MCF 10A (cell line): ENCODE results near the gene PIGL. TPM values are rescaled to one million over a fixed set of nuclear protein-coding genes. Genes with fewer than 3 reads are reported as not detected.

Experiments
- BruUV-seq: library from RNA; stranded (reverse); fragments of 400-500 nt; replicated peaks from 2 replicates; lab custom pipeline; 2021; lab: Mats Ljungman, UMichigan
- CTCF ChIA-PET: fragments of 300-600 bp; sonication (Branson Sonifier 250); formaldehyde crosslinking; extraction: SDS; loops from one replicate; lab custom pipeline; 2021; ENCODE audit warnings: antibody characterized with exemption, inconsistent platforms; lab: Yijun Ruan, JAX
- POLR2A ChIA-PET: fragments of 300-600, 350-650 bp; sonication (Branson Sonifier 250); formaldehyde crosslinking; extraction: SDS; loops from one replicate; lab custom pipeline; 2020; ENCODE audit warnings: antibody characterized with exemption, inconsistent platforms; lab: Yijun Ruan, JAX
- DNase-seq: peaks from one replicate; pipeline ENCODE4 v3.0.0-alpha.2; 2018; ENCODE audit not compliant: unreplicated experiment
- H3K27ac Mint-ChIP-seq: one replicate; pipeline ENCODE4 v1.8.0; 2022; ENCODE audit warnings: mild to moderate bottlenecking, low read depth, mixed read lengths; ENCODE audit not compliant: unreplicated experiment
- H3K27me3 Mint-ChIP-seq: one replicate; pipeline ENCODE4 v1.8.0; 2022; ENCODE audit warnings: mixed read lengths; ENCODE audit not compliant: insufficient read depth, unreplicated experiment
- H3K36me3 Mint-ChIP-seq: one replicate; pipeline ENCODE4 v1.8.0; 2022; ENCODE audit warnings: mild to moderate bottlenecking, moderate library complexity, mixed read lengths; ENCODE audit not compliant: insufficient read depth, unreplicated experiment
- H3K4me1 Mint-ChIP-seq: one replicate; pipeline ENCODE4 v1.8.0; 2022; ENCODE audit warnings: mixed read lengths; ENCODE audit not compliant: insufficient read depth, unreplicated experiment
- H3K4me3 Mint-ChIP-seq: one replicate; pipeline ENCODE4 v1.8.0; 2022; ENCODE audit warnings: mild to moderate bottlenecking, moderate library complexity, mixed read lengths; ENCODE audit not compliant: unreplicated experiment
- H3K9me3 Mint-ChIP-seq: one replicate; pipeline ENCODE4 v1.8.0; 2022; ENCODE audit warnings: mixed read lengths; ENCODE audit not compliant: unreplicated experiment
- CTCF ChIP-seq: fragments of 200-600 bp; IDR thresholded peaks from one replicate; pipeline ENCODE4 v1.8.0; 2022; ENCODE audit warnings: antibody characterized with exemption, mild to moderate bottlenecking; ENCODE audit not compliant: unreplicated experiment
- intact Hi-C: fragments of 100-400 bp; cut with micrococcal nuclease; formaldehyde crosslinking; loops from 2 replicates; pipeline ENCODE4 v1.14.1; 2022
- total RNA-seq: library from RNA; stranded (reverse); gene quantifications from 2 replicates; pipeline ENCODE4 v1.2.3, GENCODE V29; 2022

The PIGL gene
- total RNA-seq, 1 experiment from 2014 or later: 31.3 TPM

- no TSS peak for BruUV-seq
These were observed 121.4 kb downstream of the PIGL start for GRCh38 chr17:16338391-16338790.

GRCh38 chr17:16339402-16339801 is 122.4 kb downstream of the PIGL start:
- DNase-seq: no peak

More at GRCh38 chr17:16338391-16338790, 121.4 kb downstream of the PIGL start:
- Mint-ChIP-seq H3K4me1 (no peaks in the 10 kb centered on the region), H3K9me3 (no peaks in the 10 kb centered on the region), H3K27me3 (no peaks in the 10 kb centered on the region), H3K4me3 (no peak overlapping the region), H3K36me3 (no peaks in the 10 kb centered on the region), H3K27ac (no peak overlapping the region)
- POLR2A ChIA-PET: no interaction called here
- intact Hi-C loops: no loop called here
- CTCF ChIA-PET: interaction anchor here (0.8 to 1.7 kb wide), 2 partner anchors 25 to 46 kb away, joined by 3 to 6 read pairs; no protein-coding TSS in a partner anchor
- TF ChIP-seq CTCF: no peak
- DNase-seq: no peak

GRCh38 chr17:16339959-16340358 is 122.9 kb downstream of the PIGL start:
- Mint-ChIP-seq H3K27me3 (no peaks in the 10 kb centered on the region), H3K4me3 (no peak overlapping the region), H3K9me3 (no peaks in the 10 kb centered on the region), H3K27ac (no peak overlapping the region), H3K36me3 (no peaks in the 10 kb centered on the region), H3K4me1 (no peaks in the 10 kb centered on the region)
- no peak for TF ChIP-seq CTCF
- DNase-seq: no peak
- ChIA-PET CTCF (interaction anchor here (0.6 kb wide), 2 partner anchors 12 to 649 kb away, joined by 3 read pairs; no protein-coding TSS in a partner anchor), POLR2A (no interaction called here)
- BruUV-seq: no TSS peak
- intact Hi-C loops: no loop called here

More at GRCh38 chr17:16339402-16339801, 122.4 kb downstream of the PIGL start:
- Mint-ChIP-seq H3K9me3 (no peaks in the 10 kb centered on the region), H3K27me3 (no peaks in the 10 kb centered on the region), H3K4me3 (no peak overlapping the region), H3K36me3 (no peaks in the 10 kb centered on the region), H3K27ac (no peak overlapping the region), H3K4me1 (no peaks in the 10 kb centered on the region)
- no TSS peak for BruUV-seq
- intact Hi-C loops: no loop called here
- POLR2A ChIA-PET: no interaction called here
- CTCF ChIA-PET: interaction anchor here (0.7 kb wide), 1 partner anchor 114 kb away, joined by 3 read pairs; no protein-coding TSS in a partner anchor
- TF ChIP-seq CTCF: no peak

GRCh38 chr17:16342979-16343378 is 126.0 kb downstream of the PIGL start:
- H3K4me3 Mint-ChIP-seq: no peak overlapping the region
- POLR2A ChIA-PET: interaction anchor here (1.6 kb wide), 1 partner anchor 8 kb away, joined by 6 read pairs; no protein-coding TSS in a partner anchor

More at GRCh38 chr17:16342979-16343378, 126.0 kb downstream of the PIGL start:
- Mint-ChIP-seq H3K4me1 (no peaks in the 10 kb centered on the region), H3K36me3 (peaks cover 7% of the 10 kb centered on the region), H3K27me3 (no peaks in the 10 kb centered on the region), H3K27ac (no peak overlapping the region), H3K9me3 (no peaks in the 10 kb centered on the region)
- CTCF ChIA-PET: interaction anchor here (0.6 kb wide), 1 partner anchor 684 kb away, joined by 3 read pairs; no protein-coding TSS in a partner anchor
- intact Hi-C loops: no loop called here
- no peak for TF ChIP-seq CTCF
- DNase-seq: no peak
- no TSS peak for BruUV-seq
